ENCODE data around the gene PGA3. TPM values are rescaled to one million over a fixed set of nuclear protein-coding genes. Genes with fewer than 3 reads are reported as not detected.
"Not testable (repeated sequence)": the region's sequence is repeated elsewhere in the genome, so short reads cannot be mapped to it uniquely, and the experiment has no call there.

PGA3 gene
- polyA plus RNA-seq, 3 donors from 2014 or later: not detected

DNA sequence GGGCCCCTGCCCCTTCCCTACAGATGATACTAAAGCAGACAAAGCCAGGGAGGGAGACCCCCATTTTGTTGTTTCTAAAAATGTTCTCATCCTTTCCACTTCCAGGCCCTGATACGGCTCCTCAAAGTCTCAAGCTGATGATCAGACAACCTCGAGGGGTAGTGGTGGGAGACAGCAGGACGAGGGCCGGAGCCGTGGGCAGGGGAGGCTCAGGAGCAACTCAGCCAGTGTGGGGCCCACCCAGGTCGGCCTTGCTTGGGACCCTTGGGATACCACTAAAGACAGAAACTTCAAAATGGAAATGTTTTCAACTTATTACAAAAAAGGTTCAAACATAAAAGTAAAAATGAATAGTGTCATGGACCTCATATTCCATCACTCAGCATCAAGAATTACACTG, 26.9 kb upstream of the PGA3 start:
- DNase-seq: no peak
- no peaks in the 10 kb centered on the region for H3K36me3 Mint-ChIP-seq
- H3K27ac Mint-ChIP-seq: no peak overlapping the region
- H3K4me3 Mint-ChIP-seq: no peak overlapping the region
- no peaks in the 10 kb centered on the region for H3K9me3 Mint-ChIP-seq
- H3K4me1 Mint-ChIP-seq: peaks cover 3 to 11% of the 10 kb centered on the region in 2 donors
- peaks cover 5 to 11% (median 5%) of the 10 kb centered on the region in 3 donors for H3K27me3 Mint-ChIP-seq (ENCODE audit: low read depth in 3 of 3)

DNA sequence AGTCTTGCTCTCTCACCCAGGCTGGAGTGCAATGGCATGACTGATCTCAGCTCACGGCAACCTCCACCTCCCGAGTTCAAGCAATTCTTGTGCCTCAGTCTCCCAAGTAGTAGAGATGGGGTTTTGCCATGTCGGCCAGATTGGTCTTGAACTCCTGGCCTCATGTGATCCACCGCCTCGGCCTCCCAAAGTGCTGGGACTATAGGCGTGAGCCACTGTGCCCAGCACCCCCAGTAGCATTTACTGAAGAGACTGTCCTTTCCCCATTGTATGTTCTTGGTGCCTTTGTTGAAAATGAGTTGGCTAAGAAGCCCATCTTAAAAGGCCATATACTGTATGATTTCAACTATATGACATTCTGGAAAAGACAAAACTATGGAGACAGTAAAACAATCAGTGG, 23.1 kb upstream of the PGA3 start:
- not testable (repeated sequence) for DNase-seq; H3K27me3 Mint-ChIP-seq (ENCODE audit: low read depth in 3 of 3); H3K27ac Mint-ChIP-seq; H3K4me3 Mint-ChIP-seq; H3K4me1 Mint-ChIP-seq; H3K36me3 Mint-ChIP-seq; H3K9me3 Mint-ChIP-seq

DNA sequence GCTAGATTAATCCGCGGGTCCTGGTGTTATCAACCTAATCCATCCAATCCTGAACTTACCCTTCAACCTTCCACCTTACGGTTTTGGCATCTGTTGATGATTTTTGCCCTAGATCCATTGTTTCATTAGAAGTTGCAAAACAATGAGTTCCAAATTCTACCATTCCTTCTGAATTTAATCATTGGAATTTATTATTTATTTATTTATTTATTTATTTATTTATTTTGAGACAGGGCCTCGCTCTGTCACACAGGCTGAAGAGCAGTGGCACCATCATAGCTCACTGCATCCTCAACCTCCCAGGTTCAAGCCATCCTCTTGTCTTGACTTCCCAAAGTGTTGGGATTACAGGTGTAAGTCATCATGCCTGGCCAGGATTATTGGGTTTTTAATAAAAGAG, 21.8 kb upstream of the PGA3 start:
- Mint-ChIP-seq H3K9me3 (no peaks in the 10 kb centered on the region), H3K27ac (no peak overlapping the region), H3K36me3 (no peaks in the 10 kb centered on the region), H3K27me3 (ENCODE audit: low read depth in 3 of 3) (peaks cover 2 to 5% (median 3%) of the 10 kb centered on the region in 3 donors), H3K4me1 (no peaks in the 10 kb centered on the region), H3K4me3 (no peak overlapping the region)
- DNase-seq: no peak

DNA sequence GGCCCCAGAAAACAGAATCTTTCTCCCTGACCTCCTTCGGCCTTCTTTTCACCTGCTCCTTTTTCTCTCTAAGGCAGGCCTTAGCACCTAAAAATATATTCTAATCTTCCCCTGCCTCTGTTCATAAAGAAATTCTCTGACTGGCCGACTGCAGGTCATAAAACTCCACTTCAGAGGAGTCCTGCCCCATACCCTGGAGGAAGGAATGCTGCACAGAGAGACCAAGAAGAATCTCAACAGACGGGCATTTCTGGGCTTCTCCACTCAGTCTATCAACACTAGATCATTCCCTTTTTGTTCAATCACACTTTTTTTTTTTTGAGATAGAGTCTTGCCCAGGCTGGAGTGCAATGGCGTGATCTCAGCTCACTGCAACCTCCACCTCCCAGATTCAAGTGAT, 19.7 kb upstream of the PGA3 start:
- no peak overlapping the region for H3K4me3 Mint-ChIP-seq
- no peaks in the 10 kb centered on the region for H3K4me1 Mint-ChIP-seq
- H3K9me3 Mint-ChIP-seq: no peaks in the 10 kb centered on the region
- H3K27me3 Mint-ChIP-seq (ENCODE audit: low read depth in 3 of 3): peaks cover 2 to 3% (median 2%) of the 10 kb centered on the region in 3 donors
- no peak overlapping the region for H3K27ac Mint-ChIP-seq
- no peak for DNase-seq
- H3K36me3 Mint-ChIP-seq: no peaks in the 10 kb centered on the region

DNA sequence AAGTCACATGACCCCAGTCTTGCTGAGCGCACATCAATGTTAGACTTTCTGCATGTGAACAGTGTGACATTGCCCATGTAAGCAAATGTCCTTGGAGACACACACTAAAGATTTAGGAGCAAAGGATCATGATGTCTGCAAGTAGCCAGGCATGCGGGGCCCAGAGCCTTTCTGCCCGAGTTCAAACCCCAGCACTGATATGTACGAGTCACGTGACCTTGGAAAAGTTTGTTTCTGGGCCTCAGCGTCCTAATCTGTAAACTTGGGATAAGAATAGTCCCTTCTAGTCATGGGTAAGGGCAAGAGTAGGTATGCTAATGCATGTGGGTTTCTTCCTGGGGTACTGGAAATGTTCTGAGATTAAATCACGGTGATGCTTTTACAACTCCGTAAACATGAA, 16.8 kb upstream of the PGA3 start:
- Mint-ChIP-seq H3K27me3 (ENCODE audit: low read depth in 3 of 3) (peaks cover 2 to 4% (median 2%) of the 10 kb centered on the region in 3 donors), H3K27ac (no peak overlapping the region), H3K36me3 (no peaks in the 10 kb centered on the region), H3K9me3 (no peaks in the 10 kb centered on the region), H3K4me3 (no peak overlapping the region), H3K4me1 (no peaks in the 10 kb centered on the region)
- no peak for DNase-seq

DNA sequence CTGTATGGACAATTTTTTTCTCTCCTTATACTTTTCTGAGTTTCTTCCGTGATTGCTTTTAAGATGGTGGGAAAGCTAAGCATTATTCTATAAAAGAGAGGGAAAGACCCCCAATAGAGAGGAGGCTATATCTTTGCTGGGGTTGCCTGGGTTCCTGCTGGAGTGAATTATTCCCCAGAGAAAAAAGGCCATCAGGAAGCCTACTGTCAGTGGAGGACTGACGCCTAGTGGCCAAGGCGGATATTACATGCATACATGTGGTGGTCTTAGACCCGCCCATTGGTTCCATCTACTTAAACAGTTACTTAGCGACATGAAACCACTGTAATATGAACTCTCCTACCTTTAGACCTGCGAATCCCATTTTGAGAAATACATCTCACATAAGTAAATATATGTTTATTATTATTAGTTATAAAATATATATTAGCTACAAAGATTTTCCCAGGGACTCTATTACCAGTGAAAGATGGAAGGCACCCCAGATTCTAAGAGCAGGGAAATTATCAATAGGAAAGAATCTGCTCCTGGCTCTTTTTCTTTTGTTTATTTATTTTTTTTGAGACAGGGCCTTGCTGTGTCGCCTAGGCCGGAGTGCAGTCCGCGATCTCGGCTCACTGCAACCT, 15.7 kb upstream of the PGA3 start:
- Mint-ChIP-seq H3K4me3 (no peak overlapping the region), H3K36me3 (no peaks in the 10 kb centered on the region), H3K4me1 (no peaks in the 10 kb centered on the region), H3K9me3 (no peaks in the 10 kb centered on the region), H3K27ac (no peak overlapping the region), H3K27me3 (ENCODE audit: low read depth in 3 of 3) (peaks cover 2 to 5% (median 3%) of the 10 kb centered on the region in 3 donors)
- DNase-seq: peak; percentile 62 to 71 (median 65)

DNA sequence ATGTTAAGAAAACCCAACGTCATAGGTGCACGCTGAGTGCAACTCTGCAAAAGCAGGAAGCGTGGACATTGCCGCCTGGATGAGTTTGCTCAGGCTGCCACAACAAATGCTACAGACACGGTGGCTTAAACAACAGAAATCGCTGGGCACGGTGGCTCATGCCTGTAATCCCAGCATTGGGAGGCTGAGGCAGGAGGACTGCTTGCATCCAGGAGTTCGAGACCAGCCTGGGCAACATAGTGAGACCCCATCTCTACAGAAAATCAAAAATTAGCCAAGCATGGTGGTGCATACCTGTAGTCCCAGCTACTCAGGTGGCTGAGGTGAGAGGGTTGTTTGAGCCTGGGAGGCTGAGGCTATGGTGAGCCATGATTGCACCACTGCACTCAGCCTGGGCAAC, 13.4 kb upstream of the PGA3 start:
- Mint-ChIP-seq H3K4me1 (no peaks in the 10 kb centered on the region), H3K27ac (no peak overlapping the region), H3K4me3 (no peak overlapping the region), H3K9me3 (no peaks in the 10 kb centered on the region), H3K36me3 (no peaks in the 10 kb centered on the region), H3K27me3 (ENCODE audit: low read depth in 3 of 3) (peaks cover 2 to 8% (median 4%) of the 10 kb centered on the region in 3 donors)
- DNase-seq: no peak

DNA sequence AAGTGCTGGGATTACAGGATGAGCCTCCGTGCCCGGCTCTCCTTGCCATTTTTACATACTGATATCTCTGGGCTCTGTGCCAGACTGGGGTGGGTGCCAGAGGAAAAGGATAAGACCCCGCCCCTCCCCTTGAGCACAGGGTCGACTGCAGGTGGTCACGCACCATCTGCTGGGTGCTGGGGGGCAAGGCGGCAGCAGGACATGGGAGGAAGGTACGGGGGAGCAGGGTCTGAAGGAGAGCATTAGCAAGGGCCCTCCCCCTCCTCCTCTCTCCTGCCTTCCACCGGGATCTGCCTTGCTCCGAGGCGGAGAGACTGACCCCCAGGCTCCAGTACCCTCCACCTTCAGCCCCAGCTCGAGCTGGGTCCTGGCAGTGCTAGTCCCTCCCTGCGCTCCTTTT, 9.7 kb upstream of the PGA3 start:
- no peaks in the 10 kb centered on the region for H3K4me1 Mint-ChIP-seq
- no peak for DNase-seq
- H3K4me3 Mint-ChIP-seq: no peak overlapping the region
- no peak overlapping the region for H3K27ac Mint-ChIP-seq
- H3K36me3 Mint-ChIP-seq: no peaks in the 10 kb centered on the region
- no peaks in the 10 kb centered on the region for H3K9me3 Mint-ChIP-seq
- peaks cover 2 to 9% (median 4%) of the 10 kb centered on the region in 3 donors for H3K27me3 Mint-ChIP-seq (ENCODE audit: low read depth in 3 of 3)

DNA sequence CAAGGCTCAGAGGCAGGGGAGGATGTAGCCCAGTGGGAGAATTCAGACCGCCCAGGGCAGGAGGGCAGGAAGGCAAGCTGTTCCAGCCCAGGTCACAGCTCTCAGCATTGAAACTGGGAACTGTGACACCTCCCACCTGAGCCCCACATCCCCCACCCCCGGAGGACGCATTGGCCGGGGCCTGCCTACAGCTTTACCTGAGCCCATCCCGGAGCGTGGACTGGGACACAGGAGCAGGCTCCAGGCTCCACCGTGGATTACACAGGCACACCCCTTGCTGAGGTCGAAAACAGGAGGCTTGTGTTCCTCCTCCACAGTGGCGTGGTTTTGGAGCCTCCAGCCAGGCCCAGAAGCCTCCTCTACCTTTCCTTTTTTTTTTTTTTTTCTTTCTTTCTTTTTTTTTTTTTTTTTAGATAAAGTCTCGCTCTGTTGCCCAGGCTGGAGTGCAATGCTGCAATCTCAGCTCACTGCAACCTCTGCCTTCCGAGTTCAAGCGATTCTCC, 9.1 kb upstream of the PGA3 start:
- H3K4me1 Mint-ChIP-seq: no peaks in the 10 kb centered on the region
- H3K27ac Mint-ChIP-seq: no peak overlapping the region
- DNase-seq: no peak
- H3K27me3 Mint-ChIP-seq (ENCODE audit: low read depth in 3 of 3): peaks cover 2 to 9% (median 4%) of the 10 kb centered on the region in 3 donors
- H3K9me3 Mint-ChIP-seq: no peaks in the 10 kb centered on the region
- H3K4me3 Mint-ChIP-seq: no peak overlapping the region
- H3K36me3 Mint-ChIP-seq: no peaks in the 10 kb centered on the region

DNA sequence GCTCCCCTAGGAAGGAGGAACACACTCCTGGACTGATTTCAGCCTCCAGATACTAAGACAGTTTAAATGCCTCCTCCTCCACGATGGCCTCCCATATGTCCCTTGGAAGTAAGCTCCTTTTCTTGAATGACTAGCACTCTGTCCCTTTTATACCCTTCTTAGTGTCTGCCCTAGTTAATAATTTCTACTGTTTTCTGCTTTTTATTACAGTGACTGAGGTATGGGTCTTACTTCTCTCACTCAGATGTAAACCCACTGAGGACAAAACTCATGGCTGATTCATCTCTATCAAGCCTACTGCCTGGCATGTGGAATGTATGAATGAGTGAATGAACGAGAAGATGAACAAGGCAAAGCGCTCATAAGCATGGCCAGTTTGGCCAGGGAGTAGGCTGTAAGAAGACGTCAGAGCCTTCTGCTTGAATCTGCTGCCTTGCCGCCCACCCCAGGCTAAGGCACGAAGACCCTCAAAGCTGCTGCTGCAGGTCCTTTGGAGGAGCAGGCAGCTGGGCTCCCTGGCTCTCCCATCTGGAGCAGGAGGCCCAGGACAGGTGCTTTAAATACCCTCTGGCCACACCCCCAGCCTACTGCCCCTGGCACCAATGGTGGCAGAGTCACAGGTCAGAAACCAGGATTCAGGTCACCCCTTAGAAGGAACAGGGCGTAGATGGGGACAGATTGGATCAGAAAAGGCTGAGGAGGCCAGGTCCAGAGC, 8.2 kb upstream of the PGA3 start:
- no peaks in the 10 kb centered on the region for H3K4me1 Mint-ChIP-seq
- no peaks in the 10 kb centered on the region for H3K9me3 Mint-ChIP-seq
- no peak for DNase-seq
- H3K27ac Mint-ChIP-seq: no peak overlapping the region
- H3K27me3 Mint-ChIP-seq (ENCODE audit: low read depth in 3 of 3): peaks cover 0 to 7% (median 4%) of the 10 kb centered on the region in 3 donors
- H3K36me3 Mint-ChIP-seq: no peaks in the 10 kb centered on the region
- H3K4me3 Mint-ChIP-seq: no peak overlapping the region

DNA sequence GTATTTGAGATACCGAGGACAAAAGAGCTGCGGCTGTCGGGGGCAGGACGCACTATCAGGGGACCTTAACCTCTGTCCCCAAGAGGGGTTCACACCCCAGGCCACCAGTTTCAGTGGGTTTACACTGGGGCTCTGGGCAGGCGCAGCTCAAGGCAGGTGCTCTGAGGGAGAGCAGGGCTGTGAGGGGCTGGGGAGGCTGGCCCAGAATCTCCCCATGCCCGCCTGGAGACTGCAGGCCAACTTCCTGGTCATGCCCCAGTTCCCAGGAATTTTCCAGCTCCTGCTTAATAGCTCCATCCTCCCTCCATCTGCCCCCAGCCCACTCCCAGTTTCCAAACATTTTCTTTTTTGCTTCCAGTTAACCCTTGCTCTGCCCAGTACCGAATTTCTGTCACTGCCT, 7.6 kb upstream of the PGA3 start:
- Mint-ChIP-seq H3K36me3 (no peaks in the 10 kb centered on the region), H3K4me1 (no peaks in the 10 kb centered on the region), H3K4me3 (no peak overlapping the region), H3K9me3 (no peaks in the 10 kb centered on the region), H3K27me3 (ENCODE audit: low read depth in 3 of 3) (peaks cover 2 to 7% (median 5%) of the 10 kb centered on the region in 3 donors), H3K27ac (no peak overlapping the region)
- no peak for DNase-seq

DNA sequence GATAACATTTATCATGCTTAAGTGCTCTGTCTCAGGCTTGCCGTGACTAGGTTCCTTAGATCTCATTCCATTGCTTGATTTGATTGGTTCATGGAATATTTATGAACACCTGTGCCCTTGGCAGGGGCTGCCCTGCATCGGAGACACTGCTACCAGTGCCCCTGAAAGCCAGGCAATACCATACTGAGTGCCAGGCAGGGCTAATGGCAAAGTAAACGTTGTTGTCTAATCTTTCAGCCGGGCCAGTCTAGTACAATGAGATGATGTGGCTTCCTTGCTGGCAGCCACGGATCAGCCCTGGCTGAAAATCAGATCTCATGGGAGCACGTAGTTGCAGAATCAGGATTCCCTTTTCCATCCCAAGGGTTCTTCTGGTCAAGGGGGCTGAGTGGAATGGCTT, 5.0 kb upstream of the PGA3 start:
- Mint-ChIP-seq H3K4me3 (no peak overlapping the region), H3K27ac (no peak overlapping the region), H3K36me3 (no peaks in the 10 kb centered on the region), H3K27me3 (ENCODE audit: low read depth in 3 of 3) (peaks cover 2 to 7% (median 6%) of the 10 kb centered on the region in 3 donors), H3K4me1 (no peaks in the 10 kb centered on the region), H3K9me3 (no peaks in the 10 kb centered on the region)
- no peak for DNase-seq

DNA sequence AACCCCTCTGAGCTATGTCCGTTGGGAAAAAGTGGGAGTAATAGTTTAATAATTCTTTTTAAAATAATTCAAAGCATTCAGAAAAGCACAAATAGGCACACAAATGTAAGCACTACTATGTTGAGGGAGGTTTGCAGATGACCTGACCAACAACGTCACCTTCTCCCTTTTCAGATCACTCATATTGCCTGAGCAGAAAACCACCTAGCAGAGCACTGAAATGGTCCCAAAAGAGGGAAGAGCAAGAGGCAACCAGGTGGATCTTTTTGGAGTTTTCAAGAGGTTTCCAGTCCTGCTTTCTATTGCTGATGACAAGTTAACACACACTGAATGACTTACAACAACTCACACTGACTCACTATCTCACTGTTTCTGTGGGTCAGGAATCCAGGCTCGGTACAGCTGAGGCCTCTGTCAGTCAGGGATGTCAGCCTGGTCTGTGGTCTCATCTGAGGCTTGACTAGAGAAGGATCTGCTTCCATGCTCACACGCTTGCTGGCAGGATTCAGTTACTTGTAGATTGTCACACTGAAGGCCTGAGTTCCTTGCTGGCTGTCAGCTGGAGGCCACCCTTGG, 4.3 kb upstream of the PGA3 start:
- no peaks in the 10 kb centered on the region for H3K9me3 Mint-ChIP-seq
- no peak overlapping the region for H3K4me3 Mint-ChIP-seq
- no peak overlapping the region for H3K27ac Mint-ChIP-seq
- no peak for DNase-seq
- H3K27me3 Mint-ChIP-seq (ENCODE audit: low read depth in 3 of 3): peaks cover 2 to 7% (median 6%) of the 10 kb centered on the region in 3 donors
- H3K36me3 Mint-ChIP-seq: no peaks in the 10 kb centered on the region
- no peaks in the 10 kb centered on the region for H3K4me1 Mint-ChIP-seq

DNA sequence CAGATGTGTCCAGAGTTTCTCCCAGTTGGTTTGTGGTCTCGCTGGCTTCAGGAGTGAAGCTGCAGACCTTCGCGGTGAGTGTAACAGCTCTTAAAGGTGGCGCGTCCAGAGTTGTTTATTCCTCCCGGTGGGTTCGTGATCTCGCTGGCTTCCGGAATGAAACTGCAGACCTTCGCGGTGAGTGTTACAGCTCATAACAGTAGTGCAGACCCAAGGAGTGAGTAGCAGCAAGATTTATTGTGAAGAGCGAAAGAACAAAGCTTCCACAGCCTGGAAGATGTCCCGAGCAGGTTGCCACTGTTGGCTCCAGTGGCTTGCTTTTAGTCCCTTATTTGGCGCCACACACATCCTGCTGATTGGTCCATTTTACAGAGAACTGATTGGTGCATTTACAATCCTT, 1.8 kb upstream of the PGA3 start:
- DNase-seq: no peak
- Mint-ChIP-seq H3K36me3 (no peaks in the 10 kb centered on the region), H3K4me3 (no peak overlapping the region), H3K9me3 (no peaks in the 10 kb centered on the region), H3K27me3 (ENCODE audit: low read depth in 3 of 3) (peaks cover 2 to 5% (median 3%) of the 10 kb centered on the region in 3 donors), H3K4me1 (no peaks in the 10 kb centered on the region), H3K27ac (peak overlapping the region in 1 of 6 donors; percentile 24)
